Stimulated activated CD8-positive, alpha-beta memory T cell treated with anti-CD3 and anti-CD28 coated beads, Interleukin-2, amount 100 ng/mL, for 1 hour (primary cell): ENCODE measurements around the gene TSSC4.

ENCODE experiments used
- DNase-seq, 2 donors: peaks; one replicate each; pipeline ENCODE4 v3.0.0-alpha.2; 2020; ENCODE audit warnings: low read depth in 2 of 2

Gene TSSC4

GRCh38 chr11:2400762-2401435, 349 bp downstream of the TSSC4 start:
- no peak for DNase-seq

DNA sequence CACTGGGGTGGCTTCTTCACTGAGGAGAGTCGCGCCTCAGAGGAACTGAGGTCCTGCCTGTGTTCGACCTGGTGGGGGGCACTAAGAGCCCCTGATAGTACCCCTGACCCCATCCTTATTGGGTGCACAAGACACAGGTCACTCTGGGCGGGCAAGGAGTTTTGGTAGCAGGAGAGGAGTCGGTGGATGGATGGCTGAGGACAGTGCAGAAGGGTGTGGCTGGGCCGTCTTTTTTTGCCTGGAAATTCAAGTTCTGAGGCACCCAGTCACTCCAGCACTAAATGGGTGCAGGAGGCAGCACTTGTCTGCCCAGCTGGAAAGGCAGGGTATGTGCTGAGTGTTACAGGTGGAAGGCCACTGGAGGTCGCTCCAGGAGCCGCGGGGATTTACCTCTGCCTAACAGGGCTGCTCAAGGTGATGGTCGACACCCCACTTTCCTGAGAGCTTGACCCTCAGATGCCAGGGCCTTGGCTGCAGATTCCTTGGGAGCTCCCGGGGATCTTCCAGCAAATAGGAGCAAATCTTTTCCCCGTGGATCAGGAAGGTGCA, 960 bp downstream of the TSSC4 start:
- no peak for DNase-seq

GRCh38 chr11:2402106-2402505, 1.6 kb downstream of the TSSC4 start:
- DNase-seq, result no peak

DNA sequence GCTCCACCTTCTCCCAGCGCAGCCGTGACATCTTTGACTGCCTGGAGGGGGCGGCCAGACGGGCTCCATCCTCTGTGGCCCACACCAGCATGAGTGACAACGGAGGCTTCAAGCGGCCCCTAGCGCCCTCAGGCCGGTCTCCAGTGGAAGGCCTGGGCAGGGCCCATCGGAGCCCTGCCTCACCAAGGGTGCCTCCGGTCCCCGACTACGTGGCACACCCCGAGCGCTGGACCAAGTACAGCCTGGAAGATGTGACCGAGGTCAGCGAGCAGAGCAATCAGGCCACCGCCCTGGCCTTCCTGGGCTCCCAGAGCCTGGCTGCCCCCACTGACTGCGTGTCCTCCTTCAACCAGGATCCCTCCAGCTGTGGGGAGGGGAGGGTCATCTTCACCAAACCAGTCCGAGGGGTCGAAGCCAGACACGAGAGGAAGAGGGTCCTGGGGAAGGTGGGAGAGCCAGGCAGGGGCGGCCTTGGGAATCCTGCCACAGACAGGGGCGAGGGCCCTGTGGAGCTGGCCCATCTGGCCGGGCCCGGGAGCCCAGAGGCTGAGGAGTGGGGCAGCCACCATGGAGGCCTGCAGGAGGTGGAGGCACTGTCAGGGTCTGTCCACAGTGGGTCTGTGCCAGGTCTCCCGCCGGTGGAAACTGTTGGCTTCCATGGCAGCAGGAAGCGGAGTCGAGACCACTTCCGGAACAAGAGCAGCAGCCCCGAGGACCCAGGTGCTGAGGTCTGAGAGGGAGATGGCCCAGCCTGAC, 2.5 kb downstream of the TSSC4 start:
- no peak for DNase-seq

- no peak for DNase-seq
Observed at GRCh38 chr11:2404735-2405196, 4.2 kb downstream of the TSSC4 start.

- no peak for DNase-seq
Observed at GRCh38 chr11:2406451-2406850, 5.9 kb downstream of the TSSC4 start.

GRCh38 chr11:2406878-2407410, 6.4 kb downstream of the TSSC4 start:
- no peak for DNase-seq

- no peak for DNase-seq
Observed at GRCh38 chr11:2408671-2409070, 8.1 kb downstream of the TSSC4 start.

DNA sequence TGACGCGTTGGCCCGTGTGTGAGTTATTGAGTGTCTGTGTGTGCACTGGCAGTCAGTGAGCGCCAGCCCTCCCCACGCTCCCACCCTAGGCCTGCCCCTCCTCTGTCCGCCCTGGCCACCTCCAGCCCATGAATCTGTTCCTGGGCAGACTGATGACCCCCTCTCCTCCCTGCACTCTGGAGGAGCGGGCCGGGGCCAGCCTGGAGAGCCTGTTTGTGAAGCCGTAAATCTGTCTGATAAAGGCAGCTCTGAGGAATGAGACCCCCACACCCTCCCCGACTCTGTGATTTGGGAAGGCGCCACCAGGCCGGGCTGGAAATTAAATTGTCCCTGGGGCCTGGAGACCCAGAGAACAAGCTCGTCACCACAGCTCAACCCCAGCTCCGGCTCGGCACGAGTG, 8.6 kb downstream of the TSSC4 start:
- DNase-seq, result no peak

GRCh38 chr11:2409611-2410468, 9.3 kb downstream of the TSSC4 start:
- DNase-seq, result no peak

GRCh38 chr11:2410616-2411015, 10.1 kb downstream of the TSSC4 start:
- DNase-seq, result no peak

- DNase-seq, result no peak
Observed at GRCh38 chr11:2411446-2412305, 11.1 kb downstream of the TSSC4 start.

DNA sequence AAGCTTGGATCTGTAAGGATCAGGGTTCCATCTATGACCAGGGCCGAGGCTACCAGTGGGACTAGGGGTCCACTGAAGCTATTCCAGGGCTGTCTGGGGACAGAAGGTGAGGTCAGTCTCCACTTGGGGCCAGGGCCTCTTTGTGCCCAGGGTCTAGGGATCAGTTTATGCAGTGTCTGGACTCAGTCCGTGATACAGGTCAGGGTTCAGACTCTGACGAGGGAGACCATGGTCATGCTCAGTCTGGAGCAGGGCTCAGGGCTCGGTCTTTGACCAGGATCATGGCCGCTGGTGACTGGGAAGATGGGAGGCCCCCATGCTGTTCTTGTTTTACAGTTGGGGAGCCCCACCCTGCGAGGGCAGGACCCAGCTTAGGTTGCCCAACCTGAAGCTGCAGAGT, 11.8 kb downstream of the TSSC4 start:
- DNase-seq, result no peak

GRCh38 chr11:2413742-2414579, 13.4 kb downstream of the TSSC4 start:
- no peak for DNase-seq

DNA sequence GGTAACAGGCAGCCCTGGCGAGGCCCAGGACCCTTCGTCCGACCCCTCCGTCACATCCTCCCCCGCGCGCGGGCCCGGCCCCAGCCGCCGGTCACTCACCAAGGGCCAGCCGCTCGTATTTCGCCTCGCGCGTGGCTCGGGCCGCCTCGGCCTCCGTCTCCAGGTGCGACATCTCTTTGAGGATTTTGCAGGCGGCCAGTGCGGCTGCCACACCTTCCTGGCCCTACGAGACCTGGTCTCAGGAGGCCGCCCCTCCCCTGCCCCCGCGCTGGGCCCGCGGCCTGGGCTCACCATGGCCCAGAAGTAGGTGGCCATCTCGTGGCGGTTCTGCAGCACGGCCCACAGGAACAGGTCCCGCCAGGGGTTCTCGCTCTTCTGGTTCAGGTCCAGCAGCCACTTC, 14.1 kb downstream of the TSSC4 start:
- DNase-seq, result no peak

DNA sequence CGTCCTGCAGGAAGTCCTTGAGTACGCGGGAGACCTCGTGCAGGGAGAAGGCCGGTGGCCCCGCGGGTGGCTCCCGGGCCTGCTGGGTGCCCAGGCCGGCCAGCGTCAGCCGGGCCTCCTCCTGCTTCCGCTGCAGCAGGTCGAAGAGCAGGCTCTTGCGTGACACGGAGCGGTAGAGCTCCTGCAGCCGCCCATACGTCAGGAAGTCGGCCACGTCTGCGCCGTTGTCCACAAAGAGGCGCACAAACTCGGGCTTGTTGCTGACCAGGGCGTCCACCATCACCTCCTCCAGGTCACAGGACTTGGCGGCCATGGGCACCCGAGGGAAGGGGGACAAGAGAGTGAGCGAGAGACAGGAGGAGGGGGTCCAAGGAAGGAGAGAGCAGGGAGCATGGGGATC, 14.6 kb downstream of the TSSC4 start:
- no peak for DNase-seq

DNA sequence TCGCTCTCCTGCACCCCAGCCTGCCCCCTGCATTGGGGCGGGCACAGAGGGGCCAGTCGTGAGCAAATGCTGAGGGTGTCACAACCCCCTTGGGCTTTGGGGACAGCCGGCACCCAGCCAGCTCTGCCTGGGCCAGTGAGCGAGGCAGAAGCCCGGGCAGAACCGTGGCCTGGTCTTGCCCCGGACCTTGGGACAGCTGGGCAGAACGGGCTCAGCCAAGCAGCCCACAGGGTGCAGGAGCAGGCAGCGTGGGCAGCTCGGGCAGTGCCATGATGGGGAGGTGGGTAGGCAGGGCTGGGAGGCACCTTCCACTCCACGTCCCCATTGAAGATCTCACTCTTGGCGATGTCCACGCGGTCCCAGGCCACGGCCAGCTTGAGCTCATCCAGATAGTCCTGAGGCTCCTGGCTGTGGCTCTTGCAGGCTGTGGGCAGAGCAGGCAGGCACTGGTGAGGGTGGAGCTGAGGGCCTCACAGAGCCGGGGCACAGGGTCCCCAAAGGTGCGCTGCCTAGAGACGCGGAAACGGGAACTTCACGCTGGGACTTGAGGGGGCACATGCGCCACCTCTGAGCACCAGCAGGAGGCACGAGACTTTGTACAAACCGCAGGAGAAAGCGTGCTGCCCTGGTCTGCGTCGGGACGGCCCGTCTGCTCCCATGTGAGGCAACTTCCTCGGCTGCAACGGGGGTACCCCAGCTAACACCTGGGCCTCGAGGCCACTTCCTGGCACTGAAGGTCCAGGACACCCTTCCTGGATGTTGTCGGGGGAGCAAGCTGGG, 15.2 kb downstream of the TSSC4 start:
- DNase-seq, result no peak

- no peak for DNase-seq
Observed at GRCh38 chr11:2416765-2417164, 16.2 kb downstream of the TSSC4 start.
